HepG2 (cell line): ENCODE results near the gene TK2. TPM values are rescaled to one million over a fixed set of nuclear protein-coding genes. Genes with fewer than 3 reads are reported as not detected.

ENCODE experiments used
- CBX5 ChIP-seq: sonication (generic); formaldehyde crosslinking; IDR thresholded peaks from 2 replicates; pipeline ENCODE4 v1.4.0; 2020; ENCODE audit warnings: missing genetic modification reagents, borderline replicate concordance
- GTF3A ChIP-seq: sonication (generic); formaldehyde crosslinking; conservative IDR thresholded peaks from 2 replicates; pipeline ENCODE4 v1.4.0; 2020; ENCODE audit warnings: mild to moderate bottlenecking, missing genetic modification reagents
- JARID2 ChIP-seq: sonication (generic); formaldehyde crosslinking; IDR thresholded peaks from 2 replicates; pipeline ENCODE4 v1.8.1; 2023; ENCODE audit warnings: missing genetic modification reagents, inconsistent platforms; ENCODE audit not compliant: insufficient replicate concordance
- MAF1 ChIP-seq: sonication (generic); formaldehyde crosslinking; IDR thresholded peaks from 2 replicates; pipeline ENCODE4 v1.5.0; 2020; ENCODE audit warnings: missing genetic modification reagents, borderline replicate concordance
- MTF2 ChIP-seq: sonication (generic); formaldehyde crosslinking; IDR thresholded peaks from 2 replicates; pipeline ENCODE4 v1.5.0; 2020; ENCODE audit warnings: missing genetic modification reagents, borderline replicate concordance
- NFYB ChIP-seq: sonication (generic); formaldehyde crosslinking; IDR thresholded peaks from 2 replicates; pipeline ENCODE4 v1.4.0; 2020; ENCODE audit warnings: missing genetic modification reagents
- NONO ChIP-seq, 2 experiments: fragments of 450-650 bp in 1 of 2; sonication (generic) in 1 of 2; formaldehyde crosslinking in 1 of 2; IDR thresholded peaks in 1 of 2; conservative IDR thresholded peaks in 1 of 2; 2 replicates each; pipeline versions ENCODE4 v1.6.1 to v1.8.0; 2017 to 2022; ENCODE audit warnings: mild to moderate bottlenecking in 1 of 2, missing genetic modification reagents in 1 of 2, moderate library complexity in 1 of 2
- NR2C2 ChIP-seq: sonication (generic); formaldehyde crosslinking; IDR thresholded peaks from 2 replicates; pipeline ENCODE4 v1.4.0; 2020; ENCODE audit warnings: missing genetic modification reagents, mild to moderate bottlenecking, moderate library complexity, borderline replicate concordance
- NR2F2 ChIP-seq: IDR thresholded peaks from 2 replicates; pipeline ENCODE4 v1.6.1; 2012; ENCODE audit warnings: low read depth, inconsistent platforms, borderline replicate concordance
- POLR2G ChIP-seq: fragments of 200-400 bp; formaldehyde crosslinking; IDR thresholded peaks from 2 replicates; pipeline ENCODE4 v1.6.1; 2018; ENCODE audit warnings: mild to moderate bottlenecking, low read depth, low read length, moderate library complexity
- PPARG ChIP-seq: conservative IDR thresholded peaks from 2 replicates; pipeline ENCODE4 v1.6.1; 2016; ENCODE audit warnings: missing biosample characterization, missing genetic modification reagents
- THAP11 ChIP-seq: IDR thresholded peaks from 2 replicates; pipeline ENCODE4 v1.6.1; 2016; ENCODE audit warnings: missing biosample characterization, missing genetic modification reagents
- ZBTB21 ChIP-seq: sonication (generic); formaldehyde crosslinking; IDR thresholded peaks from 2 replicates; pipeline ENCODE4 v1.4.0; 2020; ENCODE audit warnings: missing genetic modification reagents
- ZBTB3 ChIP-seq: sonication (generic); formaldehyde crosslinking; IDR thresholded peaks from 2 replicates; pipeline ENCODE4 v1.4.0; 2020; ENCODE audit warnings: low read depth, mild to moderate bottlenecking, moderate library complexity, missing genetic modification reagents, borderline replicate concordance
- ZBTB8A ChIP-seq: sonication (generic); formaldehyde crosslinking; IDR thresholded peaks from 2 replicates; pipeline ENCODE4 v1.4.0; 2020; ENCODE audit warnings: mild to moderate bottlenecking, low read depth, missing genetic modification reagents, borderline replicate concordance
- ZNF354B ChIP-seq: sonication (generic); formaldehyde crosslinking; IDR thresholded peaks from 2 replicates; pipeline ENCODE4 v1.8.0; 2022; ENCODE audit warnings: mild to moderate bottlenecking, missing genetic modification reagents
- ZNF432 ChIP-seq: sonication (generic); formaldehyde crosslinking; IDR thresholded peaks from 2 replicates; pipeline ENCODE4 v1.5.0; 2020; ENCODE audit warnings: missing genetic modification reagents, mild to moderate bottlenecking, borderline replicate concordance
- ZNF501 ChIP-seq: sonication (generic); formaldehyde crosslinking; IDR thresholded peaks from 2 replicates; pipeline ENCODE4 v1.5.1; 2020; ENCODE audit warnings: mild to moderate bottlenecking, moderate library complexity, missing genetic modification reagents
- ZNF768 ChIP-seq: sonication (generic); formaldehyde crosslinking; IDR thresholded peaks from 2 replicates; pipeline ENCODE4 v1.4.0; 2020; ENCODE audit warnings: missing genetic modification reagents
- polyA plus RNA-seq, 8 experiments: library from polyadenylated mRNA; depleted of rRNA in 3 of 8; stranded (reverse) in 7 of 8; unstranded in 1 of 8; fragments of >200 nt; fragmentation: Illumina TruSeq in 4 of 8; extraction: Trizol in 4 of 8; gene quantifications; 2 replicates each; pipeline versions ENCODE4 v1.2.1 to v1.2.3, GENCODE V29; 2011 to 2016; ENCODE audit warnings: low read depth in 4 of 8, missing spikeins in 1 of 8, mixed read lengths in 1 of 8; ENCODE audit not compliant: insufficient read depth in 1 of 8
- total RNA-seq, 5 experiments: library from RNA; depleted of rRNA; stranded (reverse); fragments of >200 nt; fragmentation: Illumina TruSeq; extraction: Trizol; gene quantifications; 2 replicates each; pipeline ENCODE4 v1.2.3, GENCODE V29; 2016; ENCODE audit warnings: low read depth in 1 of 5
- TF ChIP-seq, protein P1 (sequence below): sonication (generic); formaldehyde crosslinking; IDR thresholded peaks from 2 replicates; pipeline ENCODE4 v1.4.0; 2020; ENCODE audit warnings: missing genetic modification reagents
- TF ChIP-seq, protein P2 (sequence below): sonication (generic); formaldehyde crosslinking; conservative IDR thresholded peaks from 2 replicates; pipeline ENCODE4 v1.4.0; 2020; ENCODE audit warnings: missing genetic modification reagents
- TF ChIP-seq, protein P3 (sequence below): sonication (generic); formaldehyde crosslinking; IDR thresholded peaks from 2 replicates; pipeline ENCODE4 v1.4.0; 2020; ENCODE audit warnings: missing genetic modification reagents
- TF ChIP-seq, protein P4 (sequence below): sonication (generic); formaldehyde crosslinking; IDR thresholded peaks from 2 replicates; pipeline ENCODE4 v1.5.0; 2020; ENCODE audit warnings: missing genetic modification reagents, mild to moderate bottlenecking, borderline replicate concordance
- TF ChIP-seq, protein P5 (sequence below): sonication (generic); formaldehyde crosslinking; IDR thresholded peaks from 2 replicates; pipeline ENCODE4 v1.4.0; 2020; ENCODE audit warnings: missing genetic modification reagents

Gene TK2
- total and polyA plus RNA-seq, 2 of the 13 experiments (the other 11 are each of a cell fraction or from before 2014, with no cell fraction given) = 18.7 to 21.0 TPM

DNA sequence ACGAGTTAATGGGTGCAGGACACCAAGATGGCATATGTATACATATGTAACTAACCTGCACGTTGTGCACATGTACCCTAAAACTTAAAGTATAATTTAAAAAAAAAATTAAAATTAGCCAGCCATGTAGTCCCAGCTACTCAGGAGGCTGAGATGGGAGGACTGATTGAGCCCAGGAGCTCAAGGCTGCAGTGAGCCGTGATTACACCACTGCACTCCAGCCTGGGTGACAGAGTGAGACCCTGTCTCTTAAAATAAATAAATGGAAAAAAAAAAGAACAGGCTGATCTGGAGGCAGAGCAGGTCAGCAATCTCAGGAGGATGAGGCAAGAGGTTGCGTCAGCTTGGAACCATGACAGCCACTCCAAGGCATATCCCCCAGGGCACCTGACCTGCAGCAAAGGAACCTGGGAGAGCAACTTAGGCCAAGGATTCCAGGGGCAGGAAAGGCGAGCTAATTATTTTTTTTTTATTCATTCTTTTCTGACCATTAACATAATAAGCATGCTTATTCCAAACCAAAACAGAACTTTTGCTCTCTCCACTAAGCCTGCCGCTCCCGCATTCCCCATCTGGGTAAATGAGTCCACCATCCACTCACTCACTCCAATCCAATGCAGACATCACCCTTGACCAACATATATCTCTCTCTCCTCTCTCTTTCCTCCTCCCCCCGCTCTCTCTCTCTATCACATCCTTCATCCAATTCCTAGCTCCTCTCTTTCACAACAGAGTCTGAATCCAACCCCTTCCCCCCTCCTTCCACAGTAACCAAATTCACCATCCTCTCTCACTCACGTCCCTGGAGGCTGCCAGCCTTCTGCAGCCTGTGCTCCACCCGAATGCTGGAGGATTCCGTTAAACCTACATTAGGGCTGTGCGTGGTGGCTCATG is 47.7 kb downstream of the TK2 start (continued):
- TF ChIP-seq NFYB (CRISPR knock-in tag) (no peak), PPARG (CRISPR knock-in tag) (no peak), ZBTB3 (CRISPR knock-in tag) (no peak), POLR2G (no peak), MTF2 (CRISPR knock-in tag) (no peak), NR2F2 (no peak), MAF1 (CRISPR knock-in tag) (no peak), GTF3A (CRISPR knock-in tag) (no peak), NONO (IDR thresholded peaks at IDR 0.05) (no peak), NONO (CRISPR knock-in tag; conservative IDR thresholded peaks at IDR 0.05) (no peak), ZNF354B (CRISPR knock-in tag) (no peak), ZNF432 (no peak), ZBTB21 (CRISPR knock-in tag) (no peak), ZNF768 (no peak), CBX5 (CRISPR knock-in tag) (peak; percentile 71; the same call in 1 of the 2 replicates), ZBTB8A (CRISPR knock-in tag) (no peak), ZNF501 (CRISPR knock-in tag) (no peak), NR2C2 (0 out of 2 replicates have a peak, but pooled peaks have one; percentile 19), THAP11 (CRISPR knock-in tag) (peak; percentile 56; the same call in 1 of the 2 replicates), JARID2 (CRISPR knock-in tag) (no peak)
- TF ChIP-seq, protein P1, sequence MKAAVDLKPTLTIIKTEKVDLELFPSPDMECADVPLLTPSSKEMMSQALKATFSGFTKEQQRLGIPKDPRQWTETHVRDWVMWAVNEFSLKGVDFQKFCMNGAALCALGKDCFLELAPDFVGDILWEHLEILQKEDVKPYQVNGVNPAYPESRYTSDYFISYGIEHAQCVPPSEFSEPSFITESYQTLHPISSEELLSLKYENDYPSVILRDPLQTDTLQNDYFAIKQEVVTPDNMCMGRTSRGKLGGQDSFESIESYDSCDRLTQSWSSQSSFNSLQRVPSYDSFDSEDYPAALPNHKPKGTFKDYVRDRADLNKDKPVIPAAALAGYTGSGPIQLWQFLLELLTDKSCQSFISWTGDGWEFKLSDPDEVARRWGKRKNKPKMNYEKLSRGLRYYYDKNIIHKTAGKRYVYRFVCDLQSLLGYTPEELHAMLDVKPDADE (CRISPR knock-in tag) = no peak
- TF ChIP-seq, protein P2, sequence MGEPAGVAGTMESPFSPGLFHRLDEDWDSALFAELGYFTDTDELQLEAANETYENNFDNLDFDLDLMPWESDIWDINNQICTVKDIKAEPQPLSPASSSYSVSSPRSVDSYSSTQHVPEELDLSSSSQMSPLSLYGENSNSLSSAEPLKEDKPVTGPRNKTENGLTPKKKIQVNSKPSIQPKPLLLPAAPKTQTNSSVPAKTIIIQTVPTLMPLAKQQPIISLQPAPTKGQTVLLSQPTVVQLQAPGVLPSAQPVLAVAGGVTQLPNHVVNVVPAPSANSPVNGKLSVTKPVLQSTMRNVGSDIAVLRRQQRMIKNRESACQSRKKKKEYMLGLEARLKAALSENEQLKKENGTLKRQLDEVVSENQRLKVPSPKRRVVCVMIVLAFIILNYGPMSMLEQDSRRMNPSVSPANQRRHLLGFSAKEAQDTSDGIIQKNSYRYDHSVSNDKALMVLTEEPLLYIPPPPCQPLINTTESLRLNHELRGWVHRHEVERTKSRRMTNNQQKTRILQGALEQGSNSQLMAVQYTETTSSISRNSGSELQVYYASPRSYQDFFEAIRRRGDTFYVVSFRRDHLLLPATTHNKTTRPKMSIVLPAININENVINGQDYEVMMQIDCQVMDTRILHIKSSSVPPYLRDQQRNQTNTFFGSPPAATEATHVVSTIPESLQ (CRISPR knock-in tag) = no peak
- TF ChIP-seq, protein P3, sequence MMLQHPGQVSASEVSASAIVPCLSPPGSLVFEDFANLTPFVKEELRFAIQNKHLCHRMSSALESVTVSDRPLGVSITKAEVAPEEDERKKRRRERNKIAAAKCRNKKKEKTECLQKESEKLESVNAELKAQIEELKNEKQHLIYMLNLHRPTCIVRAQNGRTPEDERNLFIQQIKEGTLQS (CRISPR knock-in tag) = peak; percentile 86
- TF ChIP-seq, protein P4, sequence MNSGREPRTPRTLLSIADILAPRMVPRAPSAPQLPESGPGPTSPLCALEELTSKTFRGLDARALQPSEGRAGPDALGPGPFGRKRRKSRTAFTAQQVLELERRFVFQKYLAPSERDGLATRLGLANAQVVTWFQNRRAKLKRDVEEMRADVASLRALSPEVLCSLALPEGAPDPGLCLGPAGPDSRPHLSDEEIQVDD (CRISPR knock-in tag) = no peak
- TF ChIP-seq, protein P5, sequence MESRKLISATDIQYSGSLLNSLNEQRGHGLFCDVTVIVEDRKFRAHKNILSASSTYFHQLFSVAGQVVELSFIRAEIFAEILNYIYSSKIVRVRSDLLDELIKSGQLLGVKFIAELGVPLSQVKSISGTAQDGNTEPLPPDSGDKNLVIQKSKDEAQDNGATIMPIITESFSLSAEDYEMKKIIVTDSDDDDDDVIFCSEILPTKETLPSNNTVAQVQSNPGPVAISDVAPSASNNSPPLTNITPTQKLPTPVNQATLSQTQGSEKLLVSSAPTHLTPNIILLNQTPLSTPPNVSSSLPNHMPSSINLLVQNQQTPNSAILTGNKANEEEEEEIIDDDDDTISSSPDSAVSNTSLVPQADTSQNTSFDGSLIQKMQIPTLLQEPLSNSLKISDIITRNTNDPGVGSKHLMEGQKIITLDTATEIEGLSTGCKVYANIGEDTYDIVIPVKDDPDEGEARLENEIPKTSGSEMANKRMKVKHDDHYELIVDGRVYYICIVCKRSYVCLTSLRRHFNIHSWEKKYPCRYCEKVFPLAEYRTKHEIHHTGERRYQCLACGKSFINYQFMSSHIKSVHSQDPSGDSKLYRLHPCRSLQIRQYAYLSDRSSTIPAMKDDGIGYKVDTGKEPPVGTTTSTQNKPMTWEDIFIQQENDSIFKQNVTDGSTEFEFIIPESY (CRISPR knock-in tag) = no peak; the same call in 1 of the 2 replicates
